Central memory CD8-positive, alpha-beta T cell (primary cell): ENCODE results near the gene ASCL2.

ENCODE experiments used
- ATAC-seq: fragments of 150-1000 bp; cut with Tn5 transposase; replicated peaks from 2 replicates; pipeline ENCODE4 v1.10.0; 2022; ENCODE audit warnings: mild to moderate bottlenecking, moderate FRiP score, moderate number of reproducible peaks; ENCODE audit not compliant: poor library complexity, severe bottlenecking; ENCODE audit errors: extremely low read depth
- DNase-seq, 2 donors: peaks; one replicate each; pipeline ENCODE4 v3.0.0; 2021; ENCODE audit warnings: low spot score in 2 of 2
- H3K27ac Mint-ChIP-seq: one replicate; pipeline ENCODE4 v1.8.0; 2022; ENCODE audit warnings: low read depth, mild to moderate bottlenecking, moderate library complexity, mixed read lengths
- H3K27me3 Mint-ChIP-seq: one replicate; pipeline ENCODE4 v1.8.0; 2022; ENCODE audit warnings: mixed read lengths
- H3K36me3 Mint-ChIP-seq: one replicate; pipeline ENCODE4 v1.8.0; 2022; ENCODE audit warnings: mild to moderate bottlenecking, moderate library complexity, mixed read lengths; ENCODE audit not compliant: insufficient read depth
- H3K4me1 Mint-ChIP-seq: one replicate; pipeline ENCODE4 v1.8.0; 2022; ENCODE audit warnings: mixed read lengths
- H3K4me3 Mint-ChIP-seq: one replicate; pipeline ENCODE4 v1.8.0; 2022; ENCODE audit warnings: mild to moderate bottlenecking, moderate library complexity, mixed read lengths
- H3K9me3 Mint-ChIP-seq: one replicate; pipeline ENCODE4 v1.8.0; 2022; ENCODE audit warnings: mixed read lengths

The ASCL2 gene

GRCh38 chr11:2298795-2299761 is 28.7 kb upstream of the ASCL2 start:
- DNase-seq, result peak; percentile 9 to 14
- H3K4me3 Mint-ChIP-seq, result peak overlapping the region; percentile 89
- H3K27ac Mint-ChIP-seq, result peak overlapping the region; percentile 73
- peaks cover 17% of the 10 kb centered on the region for H3K36me3 Mint-ChIP-seq
- no peak for ATAC-seq
- peaks cover 63% of the 10 kb centered on the region for H3K4me1 Mint-ChIP-seq
- H3K9me3 Mint-ChIP-seq, result no peaks in the 10 kb centered on the region
- no peaks in the 10 kb centered on the region for H3K27me3 Mint-ChIP-seq

GRCh38 chr11:2298131-2298794 is 27.9 kb upstream of the ASCL2 start:
- H3K4me3 Mint-ChIP-seq, result no peak overlapping the region
- H3K36me3 Mint-ChIP-seq, result peaks cover 19% of the 10 kb centered on the region
- no peaks in the 10 kb centered on the region for H3K9me3 Mint-ChIP-seq
- no peak for ATAC-seq
- H3K27me3 Mint-ChIP-seq, result no peaks in the 10 kb centered on the region
- DNase-seq, result peak; percentile 9 to 11
- peak overlapping the region; percentile 82 for H3K27ac Mint-ChIP-seq
- H3K4me1 Mint-ChIP-seq, result peaks cover 59% of the 10 kb centered on the region

- H3K4me1 Mint-ChIP-seq, result peaks cover 53% of the 10 kb centered on the region
- no peaks in the 10 kb centered on the region for H3K27me3 Mint-ChIP-seq
- ATAC-seq, result no peak
- DNase-seq, result no peak
- no peaks in the 10 kb centered on the region for H3K9me3 Mint-ChIP-seq
- H3K27ac Mint-ChIP-seq, result peak overlapping the region; percentile 82
- peaks cover 18% of the 10 kb centered on the region for H3K36me3 Mint-ChIP-seq
- H3K4me3 Mint-ChIP-seq, result peak overlapping the region; percentile 3
Observed at GRCh38 chr11:2297623-2298030, 27.2 kb upstream of the ASCL2 start.

DNA sequence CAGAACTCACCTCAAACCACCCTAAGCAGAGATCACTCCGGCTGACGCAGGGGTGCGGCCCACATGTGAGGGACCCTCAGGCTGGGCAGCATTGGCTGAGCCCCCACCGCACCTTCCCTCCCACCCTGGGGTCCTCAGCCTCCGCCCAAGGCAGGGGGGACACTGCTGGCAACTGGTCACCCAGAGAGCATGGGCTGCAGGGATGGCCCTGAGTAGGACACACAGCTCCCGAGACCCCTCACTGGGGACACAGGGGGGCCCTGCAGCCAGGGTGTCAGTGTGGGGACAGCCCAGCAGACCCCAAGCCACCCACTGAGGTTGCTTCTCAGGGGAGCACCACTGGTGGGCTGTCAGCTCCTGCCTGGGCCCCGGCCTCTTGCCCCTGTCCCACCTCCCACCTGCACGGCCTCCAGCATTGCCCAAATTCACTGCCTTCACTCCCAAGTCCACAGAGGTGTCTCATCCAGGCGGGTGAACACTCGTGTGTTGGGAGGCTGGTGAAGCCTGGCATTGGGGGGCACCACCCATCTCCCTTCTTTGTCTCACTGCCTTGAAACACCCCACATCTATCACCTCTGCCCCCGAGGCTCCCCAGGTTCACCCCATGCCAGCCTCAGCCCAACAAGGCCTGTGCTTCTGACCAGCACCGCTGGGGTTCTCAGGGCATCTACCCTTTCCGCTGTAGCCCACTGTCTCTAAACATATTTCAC is 26.7 kb upstream of the ASCL2 start:
- ATAC-seq (no peak), DNase-seq (no peak)
- Mint-ChIP-seq H3K27ac (peak overlapping the region; percentile 82), H3K4me1 (peaks cover 50% of the 10 kb centered on the region), H3K4me3 (peak overlapping the region; percentile 3), H3K27me3 (no peaks in the 10 kb centered on the region), H3K36me3 (peaks cover 16% of the 10 kb centered on the region), H3K9me3 (no peaks in the 10 kb centered on the region)

- H3K27me3 Mint-ChIP-seq, result no peaks in the 10 kb centered on the region
- no peak overlapping the region for H3K4me3 Mint-ChIP-seq
- no peak for ATAC-seq
- H3K9me3 Mint-ChIP-seq, result no peaks in the 10 kb centered on the region
- peaks cover 16% of the 10 kb centered on the region for H3K36me3 Mint-ChIP-seq
- peak overlapping the region; percentile 29 for H3K27ac Mint-ChIP-seq
- peaks cover 44% of the 10 kb centered on the region for H3K4me1 Mint-ChIP-seq
- no peak for DNase-seq
Observed at GRCh38 chr11:2295971-2296912, 25.9 kb upstream of the ASCL2 start.

GRCh38 chr11:2294926-2295290 is 24.5 kb upstream of the ASCL2 start:
- Mint-ChIP-seq H3K27ac (peak overlapping the region; percentile 70), H3K36me3 (peaks cover 14% of the 10 kb centered on the region), H3K4me3 (no peak overlapping the region), H3K27me3 (no peaks in the 10 kb centered on the region), H3K9me3 (no peaks in the 10 kb centered on the region), H3K4me1 (peaks cover 41% of the 10 kb centered on the region)
- ATAC-seq, result no peak
- no peak for DNase-seq

DNA sequence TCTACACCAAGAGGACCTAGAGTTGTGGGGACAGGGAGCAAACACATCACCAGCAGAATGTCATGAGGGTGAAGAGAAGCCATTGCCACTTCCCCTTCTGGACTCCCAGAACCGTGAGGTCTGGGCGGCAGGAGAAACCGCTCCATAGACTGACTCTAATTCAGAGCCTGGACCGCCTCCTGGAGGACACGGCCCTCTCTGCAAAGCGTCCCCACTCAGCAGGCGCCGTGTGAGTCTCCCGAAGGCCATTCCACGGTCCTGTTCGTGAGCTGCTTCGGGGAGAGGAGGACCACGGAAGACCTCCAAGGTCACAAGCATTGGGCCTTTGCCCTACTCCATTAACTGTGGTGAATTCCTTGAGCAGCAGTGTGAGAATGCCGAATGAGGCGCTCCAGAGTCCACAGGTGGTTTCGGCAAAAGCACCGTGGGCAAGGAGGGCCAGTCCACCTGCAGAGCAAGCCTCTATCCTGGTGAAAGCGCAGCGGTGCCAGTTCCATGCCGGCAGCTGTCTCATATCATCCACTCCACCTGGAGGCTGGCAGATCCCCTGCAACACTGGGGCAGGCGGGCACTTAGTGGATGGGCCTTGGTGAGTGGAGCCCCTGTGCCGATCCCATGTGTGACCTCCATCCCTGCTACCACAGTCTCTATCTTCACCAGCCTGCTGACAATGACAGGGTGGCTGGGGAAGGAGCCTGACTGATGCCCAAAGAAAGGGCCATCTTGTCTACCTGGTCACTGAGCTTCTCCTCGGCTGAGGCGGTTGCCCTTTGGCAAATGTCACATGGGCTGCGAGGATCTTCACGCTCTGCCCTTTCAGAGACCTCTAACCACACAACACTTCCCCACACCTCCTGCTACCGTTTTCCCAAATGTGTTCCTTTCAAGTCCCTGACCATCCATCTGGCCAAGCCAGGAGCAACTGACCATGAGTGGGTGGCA is 23.9 kb upstream of the ASCL2 start:
- Mint-ChIP-seq H3K36me3 (peaks cover 10% of the 10 kb centered on the region), H3K27ac (peak overlapping the region; percentile 70), H3K4me3 (no peak overlapping the region), H3K27me3 (no peaks in the 10 kb centered on the region), H3K9me3 (no peaks in the 10 kb centered on the region), H3K4me1 (peaks cover 41% of the 10 kb centered on the region)
- DNase-seq (no peak), ATAC-seq (no peak)

DNA sequence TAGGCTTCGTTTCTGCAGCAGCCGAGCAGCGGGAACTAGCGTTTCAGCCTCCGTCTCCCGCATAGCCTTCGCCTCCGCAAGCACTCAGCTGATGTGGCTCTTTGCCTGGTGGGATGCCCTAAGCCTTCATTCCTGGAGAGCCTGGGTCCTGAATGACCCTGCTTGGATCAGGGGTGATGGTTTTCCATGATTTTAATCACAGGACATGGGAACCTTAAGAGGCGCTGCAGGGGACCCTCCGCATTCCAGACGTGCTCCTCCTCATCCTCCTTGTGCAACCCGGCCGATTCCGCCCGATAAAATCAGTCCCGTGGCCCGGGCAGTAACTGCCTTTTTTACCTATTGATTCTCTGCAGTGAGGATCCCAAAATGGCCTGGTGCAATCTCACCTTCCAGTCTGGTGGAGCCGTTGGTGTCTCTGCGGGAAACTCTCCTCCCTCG is 23.2 kb upstream of the ASCL2 start:
- no peaks in the 10 kb centered on the region for H3K9me3 Mint-ChIP-seq
- H3K4me3 Mint-ChIP-seq, result no peak overlapping the region
- DNase-seq, result no peak
- peaks cover 6% of the 10 kb centered on the region for H3K36me3 Mint-ChIP-seq
- H3K4me1 Mint-ChIP-seq, result peaks cover 40% of the 10 kb centered on the region
- no peaks in the 10 kb centered on the region for H3K27me3 Mint-ChIP-seq
- no peak overlapping the region for H3K27ac Mint-ChIP-seq
- ATAC-seq, result no peak

- H3K4me1 Mint-ChIP-seq, result peaks cover 31% of the 10 kb centered on the region
- no peaks in the 10 kb centered on the region for H3K27me3 Mint-ChIP-seq
- no peak overlapping the region for H3K4me3 Mint-ChIP-seq
- ATAC-seq, result no peak
- peaks cover 4% of the 10 kb centered on the region for H3K36me3 Mint-ChIP-seq
- peak; percentile 6 to 9 for DNase-seq
- H3K27ac Mint-ChIP-seq, result no peak overlapping the region
- H3K9me3 Mint-ChIP-seq, result no peaks in the 10 kb centered on the region
Observed at GRCh38 chr11:2290351-2290841, 20.0 kb upstream of the ASCL2 start.

DNA sequence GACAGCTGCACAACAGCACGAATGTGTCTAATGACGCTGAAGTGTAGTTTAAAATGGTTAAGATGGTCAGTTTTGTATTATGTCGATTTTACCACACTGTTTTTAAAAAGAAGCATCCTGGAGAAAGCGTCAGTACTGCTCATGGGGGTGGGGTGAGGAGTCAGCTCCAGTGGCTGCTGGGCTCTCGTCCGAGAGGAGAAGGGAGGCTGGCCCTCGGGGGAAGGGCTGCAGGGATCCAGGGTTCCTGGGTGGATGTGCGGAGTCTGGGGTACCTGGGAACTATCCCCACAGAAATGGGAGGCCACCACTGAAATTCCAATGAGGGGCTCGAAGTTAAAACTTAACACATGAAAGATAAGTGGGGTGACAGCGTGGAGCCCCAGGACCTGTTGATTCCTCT is 19.5 kb upstream of the ASCL2 start:
- Mint-ChIP-seq H3K27me3 (no peaks in the 10 kb centered on the region), H3K4me3 (no peak overlapping the region), H3K36me3 (peaks cover 4% of the 10 kb centered on the region), H3K27ac (no peak overlapping the region), H3K4me1 (peaks cover 30% of the 10 kb centered on the region), H3K9me3 (no peaks in the 10 kb centered on the region)
- DNase-seq (peak in 1 of 2 donors; percentile 4), ATAC-seq (no peak)

DNA sequence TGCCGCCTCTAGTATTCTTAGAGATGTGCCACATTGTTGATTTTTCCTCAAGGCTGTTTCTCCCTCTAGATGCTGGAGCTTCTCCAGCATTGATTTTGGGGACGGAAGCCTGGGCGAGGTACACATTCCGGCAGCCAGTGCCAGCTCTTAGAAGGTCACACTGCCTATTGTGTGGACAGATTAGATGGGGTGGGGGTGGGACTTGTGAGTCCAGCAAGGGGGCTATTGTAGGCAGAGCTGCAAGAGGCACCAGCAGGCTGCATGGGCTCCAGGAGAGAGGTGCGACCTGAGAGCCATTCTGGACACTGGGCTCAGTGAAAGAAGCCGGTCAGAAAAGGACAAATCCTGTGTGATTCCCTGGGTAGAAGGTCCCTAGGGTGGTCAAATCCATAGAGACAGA is 19.0 kb upstream of the ASCL2 start:
- no peak for ATAC-seq
- no peak overlapping the region for H3K27ac Mint-ChIP-seq

More for the DNA sequence above, 19.0 kb upstream of the ASCL2 start:
- H3K4me3 Mint-ChIP-seq, result no peak overlapping the region
- no peaks in the 10 kb centered on the region for H3K27me3 Mint-ChIP-seq
- peaks cover 24% of the 10 kb centered on the region for H3K4me1 Mint-ChIP-seq
- DNase-seq, result no peak
- peaks cover 4% of the 10 kb centered on the region for H3K36me3 Mint-ChIP-seq
- H3K9me3 Mint-ChIP-seq, result no peaks in the 10 kb centered on the region
